ENCODE results near the gene CPNE4. TPM values are rescaled to one million over a fixed set of nuclear protein-coding genes. Genes with fewer than 3 reads are reported as not detected.

CPNE4 gene
- total RNA-seq, 2 donors from 2014 or later: 0.16 TPM; not detected in 1

GRCh38 chr3:131868203-131868602 lies 166.6 kb downstream of the CPNE4 start:
- Histone ChIP-seq H3K36me3 (no peaks in the 10 kb centered on the region), H3K9me3 (no peaks in the 10 kb centered on the region), H3K9ac (ENCODE audit: low read depth in 2 of 2, low read length in 2 of 2) (no peak overlapping the region), H3K27me3 (no peaks in the 10 kb centered on the region), H3K4me1 (no peaks in the 10 kb centered on the region), H3K27ac (no peak overlapping the region), H3K4me3 (no peak overlapping the region)
- intact Hi-C loops (cut with DNase I): no loop called here
- TF ChIP-seq, protein P1, sequence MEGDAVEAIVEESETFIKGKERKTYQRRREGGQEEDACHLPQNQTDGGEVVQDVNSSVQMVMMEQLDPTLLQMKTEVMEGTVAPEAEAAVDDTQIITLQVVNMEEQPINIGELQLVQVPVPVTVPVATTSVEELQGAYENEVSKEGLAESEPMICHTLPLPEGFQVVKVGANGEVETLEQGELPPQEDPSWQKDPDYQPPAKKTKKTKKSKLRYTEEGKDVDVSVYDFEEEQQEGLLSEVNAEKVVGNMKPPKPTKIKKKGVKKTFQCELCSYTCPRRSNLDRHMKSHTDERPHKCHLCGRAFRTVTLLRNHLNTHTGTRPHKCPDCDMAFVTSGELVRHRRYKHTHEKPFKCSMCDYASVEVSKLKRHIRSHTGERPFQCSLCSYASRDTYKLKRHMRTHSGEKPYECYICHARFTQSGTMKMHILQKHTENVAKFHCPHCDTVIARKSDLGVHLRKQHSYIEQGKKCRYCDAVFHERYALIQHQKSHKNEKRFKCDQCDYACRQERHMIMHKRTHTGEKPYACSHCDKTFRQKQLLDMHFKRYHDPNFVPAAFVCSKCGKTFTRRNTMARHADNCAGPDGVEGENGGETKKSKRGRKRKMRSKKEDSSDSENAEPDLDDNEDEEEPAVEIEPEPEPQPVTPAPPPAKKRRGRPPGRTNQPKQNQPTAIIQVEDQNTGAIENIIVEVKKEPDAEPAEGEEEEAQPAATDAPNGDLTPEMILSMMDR (IDR thresholded peaks at IDR 0.05): no peak
- DNase-seq: no peak

GRCh38 chr3:131856171-131856570 lies 178.6 kb downstream of the CPNE4 start:
- Histone ChIP-seq H3K27ac (no peak overlapping the region), H3K27me3 (no peaks in the 10 kb centered on the region), H3K36me3 (no peaks in the 10 kb centered on the region), H3K4me1 (no peaks in the 10 kb centered on the region), H3K4me3 (no peak overlapping the region), H3K9ac (ENCODE audit: low read depth in 2 of 2, low read length in 2 of 2) (no peak overlapping the region), H3K9me3 (no peaks in the 10 kb centered on the region)
- TF ChIP-seq, protein P1 (IDR thresholded peaks at IDR 0.05): no peak
- intact Hi-C loops (cut with DNase I): no loop called here
- no peak for DNase-seq

DNA sequence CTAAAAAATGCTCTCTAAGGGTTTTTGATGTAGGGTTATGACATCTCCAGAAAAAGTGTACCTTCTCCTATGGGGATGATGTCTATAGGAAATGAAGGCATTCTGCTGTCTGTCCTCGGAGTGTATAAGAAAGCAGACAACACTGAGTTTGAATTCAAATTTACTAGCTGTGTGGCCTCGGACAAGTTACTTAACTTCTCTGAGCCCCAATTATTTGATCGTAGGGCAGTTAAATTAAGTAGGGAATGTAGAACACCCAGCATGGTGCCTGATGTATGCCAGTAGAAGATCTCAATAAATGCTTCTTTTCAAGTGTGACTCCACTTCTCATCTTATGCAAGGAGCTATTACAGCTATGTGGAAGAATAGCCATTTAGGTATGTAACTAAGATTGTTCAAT lies 184.6 kb downstream of the CPNE4 start:
- no peaks in the 10 kb centered on the region for H3K4me1 ChIP-seq

GRCh38 chr3:131849616-131850015 lies 185.2 kb downstream of the CPNE4 start:
- no peaks in the 10 kb centered on the region for H3K27me3 ChIP-seq
- intact Hi-C loops (cut with DNase I): no loop called here

More for the DNA sequence above, 184.6 kb downstream of the CPNE4 start:
- no peak overlapping the region for H3K9ac ChIP-seq (ENCODE audit: low read depth in 2 of 2, low read length in 2 of 2)
- H3K27ac ChIP-seq: no peak overlapping the region
- no peaks in the 10 kb centered on the region for H3K9me3 ChIP-seq
- no peak overlapping the region for H3K4me3 ChIP-seq
- intact Hi-C loops (cut with DNase I): no loop called here
- no peaks in the 10 kb centered on the region for H3K27me3 ChIP-seq
- H3K36me3 ChIP-seq: no peaks in the 10 kb centered on the region
- no peak for DNase-seq
- TF ChIP-seq, protein P1 (IDR thresholded peaks at IDR 0.05): no peak

DNA sequence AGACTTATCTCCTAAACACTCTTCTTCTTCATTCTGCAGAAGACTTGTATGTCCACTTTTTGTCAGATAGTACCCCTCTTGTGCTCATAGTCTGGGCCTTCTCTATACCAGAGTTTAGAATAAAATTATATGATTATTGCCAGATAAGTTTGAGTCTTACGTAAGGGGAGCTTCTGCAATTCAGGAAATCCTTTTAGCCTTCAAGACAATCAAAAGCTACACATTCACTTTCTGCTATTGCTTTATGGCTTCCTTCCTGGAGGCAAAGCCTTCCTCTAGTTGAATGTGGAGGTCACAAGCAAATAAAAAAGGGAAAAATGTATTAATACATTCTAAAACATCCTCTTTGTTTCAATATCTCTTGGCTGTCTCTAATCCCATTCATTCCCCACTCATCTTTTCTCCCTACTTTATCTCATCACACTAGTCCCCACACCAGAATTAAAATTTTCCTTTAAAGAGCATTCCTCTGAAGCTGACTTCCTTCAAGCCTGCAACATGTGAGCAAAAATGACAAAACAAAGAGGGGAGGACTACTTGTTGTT lies 186.8 kb downstream of the CPNE4 start:
- Histone ChIP-seq H3K9ac (ENCODE audit: low read depth in 2 of 2, low read length in 2 of 2) (no peak overlapping the region), H3K36me3 (no peaks in the 10 kb centered on the region), H3K4me3 (no peak overlapping the region), H3K27ac (no peak overlapping the region), H3K9me3 (no peaks in the 10 kb centered on the region), H3K4me1 (no peaks in the 10 kb centered on the region), H3K27me3 (no peaks in the 10 kb centered on the region)
- intact Hi-C loops (cut with DNase I): no loop called here
- no peak for DNase-seq
- TF ChIP-seq, protein P1 (IDR thresholded peaks at IDR 0.05): no peak

More at GRCh38 chr3:131849616-131850015, 185.2 kb downstream of the CPNE4 start:
- no peaks in the 10 kb centered on the region for H3K4me1 ChIP-seq
- TF ChIP-seq, protein P1 (IDR thresholded peaks at IDR 0.05): no peak
- H3K27ac ChIP-seq: no peak overlapping the region
- DNase-seq: no peak
- no peaks in the 10 kb centered on the region for H3K36me3 ChIP-seq
- H3K9ac ChIP-seq (ENCODE audit: low read depth in 2 of 2, low read length in 2 of 2): no peak overlapping the region
- H3K9me3 ChIP-seq: no peaks in the 10 kb centered on the region
- no peak overlapping the region for H3K4me3 ChIP-seq
